ENCODE data around the gene DAPK1.

DAPK1 gene

GRCh38 chr9:87570000-87570908 is 72.6 kb downstream of the DAPK1 start:
- DNase-seq, result no peak

- DNase-seq, result no peak
Observed at GRCh38 chr9:87572719-87573118, 75.1 kb downstream of the DAPK1 start.

- peak; percentile 11 for DNase-seq
Observed at GRCh38 chr9:87573841-87574342, 76.2 kb downstream of the DAPK1 start.

- no peak for DNase-seq
Observed at GRCh38 chr9:87577746-87578145, 80.1 kb downstream of the DAPK1 start.

- no peak for DNase-seq
Observed at GRCh38 chr9:87578625-87579024, 81.0 kb downstream of the DAPK1 start.

DNA sequence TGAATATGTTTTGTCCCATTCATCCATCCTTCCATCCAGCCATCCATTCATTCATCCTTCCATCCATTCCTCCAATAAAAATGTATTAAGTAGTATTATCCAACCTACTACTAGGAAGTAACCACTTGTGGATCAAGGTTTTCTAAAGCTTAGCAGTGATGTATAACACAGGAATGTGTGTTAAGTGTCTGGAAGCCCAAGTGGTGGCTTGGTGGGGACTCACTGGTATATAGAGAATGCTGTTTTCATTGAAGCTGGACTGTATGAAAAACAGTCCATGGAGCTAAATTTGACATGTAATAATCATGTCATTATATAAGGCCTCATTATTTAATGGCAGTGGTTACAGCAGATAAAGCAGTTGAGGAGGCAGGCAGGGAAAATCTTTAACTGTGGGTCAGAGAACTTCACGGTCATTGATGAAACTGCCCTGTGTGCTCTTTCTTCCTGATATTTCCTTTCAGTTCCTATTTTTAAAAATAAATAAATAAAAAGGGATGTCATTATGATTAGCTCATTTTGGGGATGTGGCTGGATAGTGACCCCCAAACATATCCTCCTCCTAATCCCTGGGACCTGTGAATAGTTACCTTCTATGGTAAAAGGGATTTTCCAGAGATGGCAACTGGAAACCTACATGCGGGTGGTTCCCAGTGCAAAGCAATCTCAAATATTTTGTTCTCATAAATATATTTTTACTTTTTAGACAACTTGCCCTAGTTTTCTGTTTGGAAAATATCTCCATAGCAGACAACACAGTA is 82.3 kb downstream of the DAPK1 start:
- DNase-seq, result no peak

GRCh38 chr9:87580941-87581438 is 83.3 kb downstream of the DAPK1 start:
- no peak for DNase-seq

DNA sequence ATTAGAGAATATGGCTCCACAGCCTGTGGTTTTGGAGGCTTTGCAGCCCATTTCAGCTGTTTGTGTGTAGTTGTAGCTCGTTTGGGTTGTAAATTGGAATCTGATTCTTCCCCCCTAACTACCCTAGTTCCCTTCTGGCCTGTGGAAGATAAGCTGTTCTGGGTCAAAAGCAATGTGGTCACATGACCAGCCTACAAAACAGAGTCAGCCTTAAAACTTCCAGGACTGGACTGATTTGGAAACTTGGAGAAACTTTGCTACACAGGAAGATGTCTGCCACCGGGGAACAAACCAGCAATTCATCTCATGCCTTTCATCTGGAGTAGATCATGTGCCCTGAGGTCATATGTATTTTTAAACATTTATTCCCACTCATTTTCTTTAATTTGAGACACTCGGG is 83.8 kb downstream of the DAPK1 start:
- no peak for DNase-seq

DNA sequence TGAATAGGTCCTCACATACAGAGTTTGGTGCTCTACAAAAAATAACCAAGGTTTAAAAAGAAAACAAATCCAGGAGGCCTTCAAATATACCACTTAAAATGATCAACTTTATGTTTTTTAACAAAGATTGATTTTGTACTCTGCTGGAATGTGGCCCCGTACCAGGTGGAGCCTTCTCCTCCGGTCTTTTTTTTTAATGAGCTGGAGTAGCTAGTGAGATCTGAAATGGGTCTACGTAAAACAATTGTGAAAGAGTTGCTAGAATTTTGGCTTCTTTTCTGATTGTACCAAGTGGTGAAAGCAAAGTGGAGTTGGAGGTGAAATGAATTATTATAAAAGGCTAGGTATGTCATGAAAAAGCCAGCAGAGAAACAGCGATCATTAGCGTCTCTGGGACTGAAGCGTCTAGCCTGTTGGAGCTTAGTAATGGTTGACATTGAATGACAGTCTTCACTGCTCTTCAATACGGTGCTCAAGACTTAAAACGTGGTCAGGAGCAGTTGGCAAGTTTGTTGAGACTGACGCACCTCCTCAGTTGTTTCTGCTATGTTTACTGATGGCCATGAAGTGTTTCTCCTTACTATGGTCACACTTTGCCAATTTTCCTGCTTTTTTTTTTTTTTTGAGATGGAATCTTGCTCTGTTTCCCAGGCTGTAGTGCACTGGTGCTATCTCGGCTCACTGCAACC is 84.4 kb downstream of the DAPK1 start:
- DNase-seq, result no peak

DNA sequence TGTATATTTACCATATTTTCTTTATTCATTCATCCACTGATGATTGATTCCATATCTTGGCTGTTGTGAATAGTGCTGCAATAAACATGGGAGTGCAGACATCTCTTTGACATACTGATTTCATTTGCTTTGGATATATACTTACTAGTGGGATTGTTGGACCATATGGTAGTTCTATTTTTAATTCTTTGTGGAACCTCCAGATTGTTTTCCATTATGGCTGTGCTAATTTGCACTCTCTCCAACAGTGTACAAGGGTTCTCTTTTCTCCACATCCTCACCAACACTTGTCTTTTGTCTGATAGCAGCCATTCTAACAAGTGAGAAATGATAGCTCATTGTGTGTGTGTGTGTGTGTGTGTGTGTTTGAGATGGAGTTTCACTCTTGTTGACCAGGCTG is 86.7 kb downstream of the DAPK1 start:
- DNase-seq, result no peak

GRCh38 chr9:87585123-87585855 is 87.6 kb downstream of the DAPK1 start:
- no peak for DNase-seq

GRCh38 chr9:87586731-87587355 is 89.2 kb downstream of the DAPK1 start:
- DNase-seq, result no peak

- DNase-seq, result no peak
Observed at GRCh38 chr9:87587356-87587745, 89.7 kb downstream of the DAPK1 start.

DNA sequence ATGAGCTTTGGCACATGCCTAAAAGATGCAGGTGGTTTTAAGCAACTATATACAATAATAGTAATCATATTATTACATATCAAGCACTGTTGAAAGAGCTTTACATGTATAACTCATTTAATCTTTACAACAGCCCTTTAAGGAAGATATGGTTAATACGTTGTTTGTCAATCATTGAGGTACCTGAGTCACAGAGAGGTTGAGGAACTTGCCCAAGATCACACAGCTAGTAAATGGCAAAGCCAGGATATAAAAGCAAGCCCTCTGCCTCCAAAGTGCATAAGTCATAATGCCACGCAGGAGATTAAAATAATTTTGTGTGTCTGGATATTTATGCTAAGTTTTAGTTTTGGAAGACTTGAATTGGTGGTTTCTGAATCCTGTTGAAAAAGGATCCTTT is 90.2 kb downstream of the DAPK1 start:
- DNase-seq, result no peak

DNA sequence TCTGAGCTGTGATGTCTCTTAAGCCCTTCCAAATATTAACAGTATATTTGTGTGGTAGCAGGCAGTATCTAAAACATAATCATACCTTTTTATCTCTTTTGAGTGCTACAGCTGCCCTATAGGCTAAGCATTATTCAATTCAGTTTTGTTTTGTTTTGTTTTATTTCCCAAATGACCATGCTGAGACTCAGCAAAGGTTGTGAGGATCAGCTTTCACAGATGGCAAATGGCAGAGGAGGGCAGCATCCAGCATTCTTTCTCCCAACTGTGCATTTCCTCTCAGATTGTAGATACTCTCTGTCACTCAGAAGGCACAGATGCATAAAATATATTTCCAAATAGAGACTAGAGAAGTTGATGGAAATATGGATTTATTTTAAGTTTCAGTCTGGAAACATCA is 90.7 kb downstream of the DAPK1 start:
- no peak for DNase-seq

- DNase-seq, result no peak
Observed at GRCh38 chr9:87590996-87591395, 93.3 kb downstream of the DAPK1 start.

- DNase-seq, result peak; percentile 53
Observed at GRCh38 chr9:87592554-87593358, 95.1 kb downstream of the DAPK1 start.

DNA sequence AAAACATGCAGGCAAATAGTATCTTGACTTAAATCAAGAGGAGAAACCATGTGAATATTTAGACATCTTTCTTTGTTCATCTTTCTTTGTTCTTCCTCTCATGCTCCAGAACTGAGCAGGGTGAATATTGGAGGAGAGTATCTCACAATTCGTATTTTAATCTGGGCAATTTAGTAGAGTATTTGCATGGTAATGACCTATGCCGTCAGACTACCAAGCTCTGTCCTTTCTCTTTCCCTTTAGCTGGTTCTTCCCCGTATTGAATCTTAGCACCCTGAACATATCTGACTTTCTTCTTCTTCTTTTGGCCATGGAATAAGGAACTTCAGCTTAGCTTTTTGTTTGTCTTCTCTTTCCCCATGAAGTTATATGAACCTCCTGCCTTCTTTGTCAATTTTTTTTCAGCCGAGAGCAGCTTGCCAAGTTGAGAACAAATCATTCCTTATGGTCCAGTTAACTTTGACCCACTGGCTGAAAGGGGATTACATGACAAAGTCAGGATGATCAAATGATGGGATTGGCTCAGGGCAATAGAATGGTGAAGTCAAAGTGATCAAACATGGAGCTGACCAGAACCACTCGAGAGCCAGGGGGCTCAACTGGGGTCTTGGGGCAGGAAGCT is 95.8 kb downstream of the DAPK1 start:
- no peak for DNase-seq

GRCh38 chr9:87594194-87594593 is 96.5 kb downstream of the DAPK1 start:
- no peak for DNase-seq

GRCh38 chr9:87594662-87595061 is 97.0 kb downstream of the DAPK1 start:
- no peak for DNase-seq

DNA sequence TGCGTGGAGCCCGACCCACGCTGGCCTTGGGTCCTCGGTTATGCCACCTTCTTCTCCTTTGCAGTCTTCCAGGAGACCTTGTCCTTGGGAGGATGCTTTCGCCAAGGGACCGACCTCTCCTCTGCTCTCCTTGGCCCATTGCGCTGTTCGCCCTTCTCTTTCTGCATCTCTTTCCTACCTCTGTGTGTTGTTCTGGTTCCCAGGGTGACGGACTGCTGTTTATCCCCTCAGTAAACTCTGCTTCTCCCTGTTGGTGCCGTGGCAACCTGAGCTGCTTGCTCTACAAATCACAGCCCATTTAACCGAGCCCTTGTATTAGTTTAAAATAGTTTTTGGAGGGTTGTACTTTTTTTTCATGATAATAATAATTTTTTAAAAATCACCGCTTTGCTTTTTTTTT is 97.9 kb downstream of the DAPK1 start:
- DNase-seq, result no peak

Measured in HCEC 1CT (cell line).